Kidney epithelial cell (primary cell): ENCODE data around the gene BTBD16. TPM values are rescaled to one million over a fixed set of nuclear protein-coding genes. Genes with fewer than 3 reads are reported as not detected.

Source experiments
- DNase-seq: peaks from one replicate; pipeline ENCODE4 v3.0.0-alpha.2; 2010; ENCODE audit warnings: low read depth
- H3K27me3 ChIP-seq: 2 replicates; pipeline ENCODE4 v1.6.0; 2011; ENCODE audit warnings: low read length; ENCODE audit not compliant: control insufficient read depth, insufficient read depth
- H3K36me3 ChIP-seq: 2 replicates; pipeline ENCODE4 v1.5.1; 2011; ENCODE audit warnings: low read length; ENCODE audit not compliant: control insufficient read depth, insufficient read depth
- H3K4me3 ChIP-seq: 2 replicates; pipeline ENCODE4 v1.5.1; 2011; ENCODE audit warnings: low read depth, mild to moderate bottlenecking, control low read depth, low read length
- CTCF ChIP-seq: IDR thresholded peaks from 2 replicates; pipeline ENCODE4 v1.5.1; 2011; ENCODE audit warnings: mild to moderate bottlenecking, moderate library complexity, low read length, control low read depth, inconsistent platforms; ENCODE audit not compliant: insufficient read depth, poor library complexity, severe bottlenecking
- total RNA-seq: library from RNA; depleted of rRNA; stranded (reverse); fragments of >200 nt; gene quantifications from 2 replicates; pipeline ENCODE4 v1.2.3, GENCODE V29; 2015

The BTBD16 gene
- total RNA-seq, 1 donor from 2014 or later: 2.0 TPM

GRCh38 chr10:122347170-122347841 lies 76.2 kb downstream of the BTBD16 start:
- Histone ChIP-seq H3K4me3 (no peak overlapping the region), H3K27me3 (no peaks in the 10 kb centered on the region), H3K36me3 (peaks cover 2% of the 10 kb centered on the region)
- DNase-seq: no peak
- no peak for TF ChIP-seq CTCF

- TF ChIP-seq CTCF: no peak
- Histone ChIP-seq H3K36me3 (peaks cover 2% of the 10 kb centered on the region), H3K27me3 (no peaks in the 10 kb centered on the region), H3K4me3 (no peak overlapping the region)
- peak; percentile 98 for DNase-seq
Observed at GRCh38 chr10:122348512-122348911, 77.4 kb downstream of the BTBD16 start.

GRCh38 chr10:122348935-122349361 lies 77.9 kb downstream of the BTBD16 start:
- Histone ChIP-seq H3K27me3 (no peaks in the 10 kb centered on the region), H3K36me3 (peaks cover 2% of the 10 kb centered on the region), H3K4me3 (no peak overlapping the region)
- no peak for DNase-seq
- TF ChIP-seq CTCF: no peak

GRCh38 chr10:122349758-122350369 lies 78.8 kb downstream of the BTBD16 start:
- no peak for DNase-seq
- TF ChIP-seq CTCF: no peak
- Histone ChIP-seq H3K36me3 (peaks cover 2% of the 10 kb centered on the region), H3K27me3 (no peaks in the 10 kb centered on the region), H3K4me3 (no peak overlapping the region)

GRCh38 chr10:122350893-122351292 lies 79.8 kb downstream of the BTBD16 start:
- Histone ChIP-seq H3K4me3 (no peak overlapping the region), H3K36me3 (peaks cover 2% of the 10 kb centered on the region), H3K27me3 (no peaks in the 10 kb centered on the region)
- no peak for DNase-seq
- no peak for TF ChIP-seq CTCF
